ENCODE data around the gene DGKI. TPM values are rescaled to one million over a fixed set of nuclear protein-coding genes. Genes with fewer than 3 reads are reported as not detected.
A peak's percentile ranks its signal among the peaks of the same experiment; 100 is the strongest.

DGKI gene
- total RNA-seq, 1 donor from 2014 or later: 3.1 TPM

DNA sequence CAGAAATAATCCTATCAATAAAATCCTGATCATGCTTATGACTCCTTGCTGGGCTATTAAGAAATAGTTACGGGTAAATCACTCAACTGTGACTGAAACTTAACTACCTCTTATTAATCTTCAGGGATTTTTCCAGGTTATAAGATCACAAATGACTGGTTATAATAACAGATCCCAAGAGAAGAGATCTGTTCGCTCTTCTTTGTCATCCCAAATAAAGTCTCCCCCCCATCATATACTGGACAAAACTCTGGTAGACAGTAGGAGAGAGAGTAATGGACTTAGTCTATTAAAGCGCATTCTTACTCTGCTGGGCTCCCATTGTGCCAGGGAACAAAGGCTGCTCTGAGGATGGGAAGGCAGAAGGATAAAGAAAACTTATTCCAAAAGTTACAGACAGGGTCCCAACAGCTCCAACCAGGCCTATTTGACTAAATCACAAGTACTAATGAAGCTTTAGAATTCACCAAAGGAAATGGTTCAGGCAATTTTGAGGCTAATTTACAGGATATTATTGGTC is 233.7 kb downstream of the DGKI start:
- Mint-ChIP-seq H3K36me3 (ENCODE audit: unreplicated experiment) (no peaks in the 10 kb centered on the region), H3K9me3 (ENCODE audit: unreplicated experiment) (no peaks in the 10 kb centered on the region), H3K27me3 (ENCODE audit: unreplicated experiment) (no peaks in the 10 kb centered on the region), H3K4me3 (ENCODE audit: unreplicated experiment) (no peak overlapping the region), H3K4me1 (ENCODE audit: unreplicated experiment) (peaks cover 10% of the 10 kb centered on the region), H3K27ac (ENCODE audit: unreplicated experiment) (no peak overlapping the region)
- no peak for DNase-seq (ENCODE audit: extremely low spot score, unreplicated experiment)
- TF ChIP-seq, protein P1, sequence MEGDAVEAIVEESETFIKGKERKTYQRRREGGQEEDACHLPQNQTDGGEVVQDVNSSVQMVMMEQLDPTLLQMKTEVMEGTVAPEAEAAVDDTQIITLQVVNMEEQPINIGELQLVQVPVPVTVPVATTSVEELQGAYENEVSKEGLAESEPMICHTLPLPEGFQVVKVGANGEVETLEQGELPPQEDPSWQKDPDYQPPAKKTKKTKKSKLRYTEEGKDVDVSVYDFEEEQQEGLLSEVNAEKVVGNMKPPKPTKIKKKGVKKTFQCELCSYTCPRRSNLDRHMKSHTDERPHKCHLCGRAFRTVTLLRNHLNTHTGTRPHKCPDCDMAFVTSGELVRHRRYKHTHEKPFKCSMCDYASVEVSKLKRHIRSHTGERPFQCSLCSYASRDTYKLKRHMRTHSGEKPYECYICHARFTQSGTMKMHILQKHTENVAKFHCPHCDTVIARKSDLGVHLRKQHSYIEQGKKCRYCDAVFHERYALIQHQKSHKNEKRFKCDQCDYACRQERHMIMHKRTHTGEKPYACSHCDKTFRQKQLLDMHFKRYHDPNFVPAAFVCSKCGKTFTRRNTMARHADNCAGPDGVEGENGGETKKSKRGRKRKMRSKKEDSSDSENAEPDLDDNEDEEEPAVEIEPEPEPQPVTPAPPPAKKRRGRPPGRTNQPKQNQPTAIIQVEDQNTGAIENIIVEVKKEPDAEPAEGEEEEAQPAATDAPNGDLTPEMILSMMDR (IDR thresholded peaks at IDR 0.05): no peak

DNA sequence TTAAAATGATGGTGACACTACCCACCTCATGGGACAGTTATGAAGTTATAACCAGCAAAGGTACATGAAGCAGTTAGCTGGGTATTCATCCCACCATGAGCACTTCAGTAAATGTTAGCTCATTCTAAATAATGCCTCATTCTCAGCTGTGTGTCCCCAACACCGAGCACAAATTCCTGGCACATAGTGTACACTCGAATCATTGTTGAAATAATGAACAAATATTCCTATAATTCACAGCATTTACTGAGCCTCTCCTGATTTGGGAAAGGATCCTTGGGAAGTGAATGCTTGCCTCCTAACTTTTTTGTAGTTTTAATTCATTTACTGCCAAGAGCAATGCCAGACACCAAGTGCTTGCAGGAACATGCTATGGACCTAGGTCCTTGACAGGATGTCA is 235.2 kb downstream of the DGKI start:
- Mint-ChIP-seq H3K4me3 (ENCODE audit: unreplicated experiment) (no peak overlapping the region), H3K27me3 (ENCODE audit: unreplicated experiment) (no peaks in the 10 kb centered on the region), H3K27ac (ENCODE audit: unreplicated experiment) (no peak overlapping the region), H3K36me3 (ENCODE audit: unreplicated experiment) (no peaks in the 10 kb centered on the region), H3K9me3 (ENCODE audit: unreplicated experiment) (no peaks in the 10 kb centered on the region), H3K4me1 (ENCODE audit: unreplicated experiment) (peaks cover 10% of the 10 kb centered on the region)
- TF ChIP-seq, protein P1 (IDR thresholded peaks at IDR 0.05): no peak
- no peak for DNase-seq (ENCODE audit: extremely low spot score, unreplicated experiment)

DNA sequence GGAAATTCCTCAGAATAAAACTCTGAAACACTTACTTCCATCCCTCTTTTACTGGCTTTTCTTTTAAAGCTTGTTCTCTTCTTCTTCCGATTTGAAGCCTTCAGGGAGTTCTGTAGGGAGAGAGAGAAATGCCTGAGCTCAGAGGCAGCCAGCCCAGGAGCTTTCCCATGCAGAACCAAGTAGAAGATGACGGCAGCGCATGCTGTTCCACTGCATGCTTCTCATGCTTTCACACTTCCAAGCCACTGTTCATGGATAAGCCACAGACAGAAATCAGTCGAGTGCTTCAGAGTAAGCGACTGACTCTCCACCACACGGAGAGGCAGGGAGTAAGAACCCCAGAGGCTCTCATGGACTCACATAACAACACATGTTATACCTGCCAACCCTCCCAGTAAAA is 237.3 kb downstream of the DGKI start:
- H3K36me3 Mint-ChIP-seq (ENCODE audit: unreplicated experiment): no peaks in the 10 kb centered on the region
- TF ChIP-seq, protein P1 (IDR thresholded peaks at IDR 0.05): no peak
- DNase-seq (ENCODE audit: extremely low spot score, unreplicated experiment): no peak
- no peaks in the 10 kb centered on the region for H3K27me3 Mint-ChIP-seq (ENCODE audit: unreplicated experiment)
- H3K9me3 Mint-ChIP-seq (ENCODE audit: unreplicated experiment): no peaks in the 10 kb centered on the region
- peaks cover 10% of the 10 kb centered on the region for H3K4me1 Mint-ChIP-seq (ENCODE audit: unreplicated experiment)
- no peak overlapping the region for H3K4me3 Mint-ChIP-seq (ENCODE audit: unreplicated experiment)
- H3K27ac Mint-ChIP-seq (ENCODE audit: unreplicated experiment): no peak overlapping the region

DNA sequence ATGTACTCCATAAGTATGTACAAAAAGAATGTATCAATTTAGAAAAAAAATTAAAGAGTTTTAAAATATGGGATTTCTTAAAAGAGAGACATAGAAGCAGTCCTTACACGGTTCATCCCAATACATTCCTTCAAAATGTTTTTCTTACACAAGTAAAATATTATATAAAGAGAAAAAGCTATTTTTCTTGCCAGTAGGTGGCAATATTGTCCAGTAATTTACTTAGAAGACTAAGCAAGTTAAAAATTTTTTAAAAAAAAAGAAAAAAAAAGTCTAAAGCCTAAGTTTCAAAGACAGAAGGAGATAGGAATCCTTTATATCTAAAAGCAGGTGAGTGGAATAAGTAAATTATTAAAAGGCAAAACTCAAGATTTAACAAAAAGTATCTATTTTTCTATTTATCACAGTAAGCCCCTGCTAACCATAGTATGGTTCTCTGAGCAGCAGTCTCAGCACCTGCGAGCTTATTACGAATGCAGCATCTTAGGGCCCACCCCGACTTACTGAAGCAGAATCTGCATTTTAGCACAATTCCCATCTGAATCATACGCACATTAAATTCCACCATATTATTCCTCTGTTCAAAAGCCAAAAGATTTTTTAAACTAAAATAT is 240.6 kb downstream of the DGKI start:
- Mint-ChIP-seq H3K4me1 (ENCODE audit: unreplicated experiment) (no peaks in the 10 kb centered on the region), H3K36me3 (ENCODE audit: unreplicated experiment) (no peaks in the 10 kb centered on the region), H3K9me3 (ENCODE audit: unreplicated experiment) (no peaks in the 10 kb centered on the region), H3K27me3 (ENCODE audit: unreplicated experiment) (no peaks in the 10 kb centered on the region), H3K4me3 (ENCODE audit: unreplicated experiment) (no peak overlapping the region), H3K27ac (ENCODE audit: unreplicated experiment) (no peak overlapping the region)
- DNase-seq (ENCODE audit: extremely low spot score, unreplicated experiment): no peak
- TF ChIP-seq, protein P1 (IDR thresholded peaks at IDR 0.05): peak; percentile 65

DNA sequence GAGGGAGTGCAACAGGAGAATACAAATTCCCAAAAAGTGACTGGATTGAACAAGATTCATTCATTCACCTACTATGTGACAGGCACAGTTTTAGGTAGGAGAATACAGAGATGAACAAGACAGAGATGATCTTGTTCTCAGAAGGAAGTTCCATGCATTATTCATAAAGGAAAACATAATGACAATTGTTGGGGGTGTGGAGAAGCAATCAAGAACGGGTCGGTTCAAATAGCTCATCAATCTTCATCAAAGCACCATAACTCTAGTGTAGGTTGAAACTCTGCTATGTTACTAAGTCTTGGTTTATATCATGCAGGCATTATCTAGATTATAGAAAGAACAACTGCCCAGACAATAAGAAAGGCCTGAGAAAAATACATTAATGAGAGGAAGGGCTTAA is 243.7 kb downstream of the DGKI start:
- Mint-ChIP-seq H3K4me1 (ENCODE audit: unreplicated experiment) (no peaks in the 10 kb centered on the region), H3K9me3 (ENCODE audit: unreplicated experiment) (no peaks in the 10 kb centered on the region)

More for the DNA sequence above, 243.7 kb downstream of the DGKI start:
- no peaks in the 10 kb centered on the region for H3K36me3 Mint-ChIP-seq (ENCODE audit: unreplicated experiment)
- DNase-seq (ENCODE audit: extremely low spot score, unreplicated experiment): no peak
- H3K4me3 Mint-ChIP-seq (ENCODE audit: unreplicated experiment): no peak overlapping the region
- TF ChIP-seq, protein P1 (IDR thresholded peaks at IDR 0.05): no peak
- no peak overlapping the region for H3K27ac Mint-ChIP-seq (ENCODE audit: unreplicated experiment)
- no peaks in the 10 kb centered on the region for H3K27me3 Mint-ChIP-seq (ENCODE audit: unreplicated experiment)

All from osteocyte (in vitro differentiated cells).